GF-D8 (cell line): Measurements from ENCODE around the gene ASTN2.

ENCODE experiments used
- DNase-seq: peaks from one replicate; lab custom pipeline; 2025; lab: John Stamatoyannopoulos, UW

ASTN2 gene

DNA sequence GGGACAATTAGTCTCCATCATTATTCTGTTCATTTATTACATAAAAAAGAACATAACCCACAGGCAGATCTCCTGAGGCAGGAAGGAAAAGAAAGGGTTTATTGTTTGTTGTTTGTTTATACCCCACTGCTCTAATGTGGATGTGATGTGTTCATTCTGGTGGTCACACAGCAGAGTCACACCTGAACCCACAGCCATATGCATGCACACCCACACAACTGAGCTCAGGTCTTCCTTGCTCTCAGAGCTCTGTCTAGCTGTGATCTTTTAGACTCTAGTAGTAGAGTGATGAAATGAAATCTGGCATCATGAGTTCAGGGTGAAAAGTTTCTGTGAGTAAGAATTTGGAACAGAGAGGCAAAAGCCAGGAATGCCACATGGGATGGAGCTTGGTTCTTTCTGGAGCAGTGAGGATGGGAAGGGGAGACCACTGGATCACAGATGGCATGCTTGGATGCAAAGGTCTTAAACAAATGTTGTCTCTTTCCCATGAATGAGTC lies 1034.3 kb downstream of the ASTN2 start:
- no peak for DNase-seq

- no peak for DNase-seq
Measured at GRCh38 chr9:116379821-116380220, 1035.0 kb downstream of the ASTN2 start.

- DNase-seq: no peak
Measured at GRCh38 chr9:116378873-116379272, 1036.0 kb downstream of the ASTN2 start.

DNA sequence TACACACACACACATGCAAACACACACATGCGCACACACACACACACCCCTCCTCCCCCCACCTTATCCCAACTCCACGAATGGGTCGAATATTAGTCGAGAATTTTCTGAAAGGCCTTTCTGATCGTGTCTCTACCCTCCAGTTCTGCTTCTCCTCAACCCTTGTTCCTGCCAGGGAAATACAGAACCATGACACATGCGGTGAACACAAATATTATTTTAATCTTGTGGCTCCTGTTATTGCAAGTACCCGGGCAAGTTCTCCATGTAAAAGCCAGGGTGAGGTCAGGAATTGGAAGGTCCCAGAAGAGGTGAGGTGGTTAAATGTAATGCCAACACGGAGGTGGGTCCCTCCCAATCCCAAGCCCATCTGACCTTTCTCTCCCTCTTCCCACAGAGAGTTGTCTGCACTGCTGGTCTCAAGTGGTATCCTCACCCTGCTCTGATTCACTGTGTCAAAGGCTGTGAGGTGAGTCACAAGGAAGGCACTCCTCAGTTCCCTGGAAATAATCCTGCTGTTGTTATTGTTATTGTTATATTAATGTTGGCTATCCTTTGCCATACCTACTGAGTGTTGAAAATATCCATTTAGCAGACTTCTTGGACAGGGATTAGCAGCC lies 1037.6 kb downstream of the ASTN2 start:
- DNase-seq: no peak
